GM18858 (cell line): ENCODE data around the gene UGGT2.
"Not testable (repeated sequence)": the region's sequence is repeated elsewhere in the genome, so short reads cannot be mapped to it uniquely, and the experiment has no call there.

Experiments
- ATAC-seq: cut with Tn5 transposase; IDR thresholded peaks from one replicate; pipeline ENCODE4 v1.9.1; 2021; ENCODE audit not compliant: unreplicated experiment

UGGT2 gene

DNA sequence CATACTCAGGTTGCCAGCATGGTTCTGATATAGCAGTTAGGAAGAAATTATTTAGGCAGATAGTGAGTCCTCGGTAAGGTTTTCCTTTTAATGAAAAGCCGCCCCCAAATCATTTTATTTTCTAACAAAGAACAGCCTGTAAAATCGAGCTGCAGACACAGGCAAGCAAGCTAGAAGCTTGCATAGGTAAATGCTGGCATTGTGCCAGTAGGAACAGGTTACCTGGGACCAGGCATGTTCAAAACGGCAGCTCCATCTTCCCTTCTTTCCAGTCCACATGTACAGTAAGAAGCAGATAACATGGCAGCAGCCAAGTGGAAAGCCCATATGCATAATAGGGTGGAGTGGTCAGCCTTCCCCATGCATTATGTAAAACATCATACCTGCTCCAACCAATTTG, 71.1 kb downstream of the UGGT2 start:
- no peak for ATAC-seq

DNA sequence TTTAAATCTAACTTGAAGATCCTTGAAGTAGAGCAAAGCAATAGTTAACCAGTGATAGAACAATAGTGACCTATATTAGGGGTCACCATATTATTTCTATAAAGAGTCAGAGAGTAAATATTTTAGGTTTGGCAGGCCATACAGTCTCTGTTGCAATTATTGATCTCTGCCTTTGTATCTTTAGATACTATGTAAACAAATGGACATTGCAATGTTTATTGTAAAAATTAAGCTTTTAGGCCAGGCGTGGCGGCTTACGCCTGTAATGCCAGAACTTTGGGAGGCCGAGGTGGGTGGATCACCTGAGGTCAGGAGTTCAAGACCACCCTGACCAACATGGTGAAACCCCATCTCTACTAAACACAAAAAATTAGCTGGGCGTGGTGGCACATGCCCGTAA, 80.5 kb downstream of the UGGT2 start:
- not testable (repeated sequence) for ATAC-seq

DNA sequence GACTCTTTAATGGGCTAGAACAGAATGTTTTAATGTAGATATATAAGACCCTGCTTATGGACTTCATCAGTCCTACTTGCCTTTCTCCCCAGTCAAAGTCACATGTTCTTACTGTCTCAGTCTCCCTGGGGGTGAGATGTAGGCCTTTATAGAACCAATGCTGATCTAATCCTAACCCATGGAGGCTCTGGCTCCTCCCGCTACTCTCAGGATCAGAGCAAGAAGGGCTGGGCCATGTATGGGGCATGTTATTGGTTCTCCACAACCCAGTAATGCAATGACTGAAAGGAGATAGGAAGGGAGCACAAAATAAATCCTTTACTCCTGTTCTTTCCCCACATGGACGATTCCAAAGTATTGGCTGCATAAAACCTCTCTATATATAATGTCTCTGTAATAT, 82.3 kb downstream of the UGGT2 start:
- no peak for ATAC-seq

- no peak for ATAC-seq
These were observed 84.3 kb downstream of the UGGT2 start for GRCh38 chr13:95968906-95969305.

GRCh38 chr13:95957331-95957730, 95.9 kb downstream of the UGGT2 start:
- no peak for ATAC-seq

GRCh38 chr13:95956589-95957148, 96.5 kb downstream of the UGGT2 start:
- ATAC-seq = no peak

- ATAC-seq = no peak
These were observed 97.5 kb downstream of the UGGT2 start for GRCh38 chr13:95955719-95956118.

DNA sequence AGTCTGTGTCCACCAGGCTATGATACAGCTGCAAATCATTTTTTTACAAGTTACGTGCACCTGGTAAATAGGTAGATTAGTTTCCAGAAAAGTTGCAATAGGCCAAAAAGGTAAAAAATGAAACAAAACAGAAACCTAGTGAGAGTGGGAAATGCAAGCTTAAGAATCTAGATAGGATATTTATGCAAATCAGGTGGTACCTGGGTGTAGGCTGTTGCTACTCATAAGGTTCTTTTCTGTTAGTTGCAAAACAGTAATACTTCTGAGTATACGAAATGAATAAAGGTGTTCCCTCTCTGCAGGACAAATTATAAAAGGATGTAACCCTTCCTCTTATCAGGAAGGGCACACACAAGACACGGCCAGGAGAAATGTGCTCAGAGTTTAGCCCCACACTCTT, 97.9 kb downstream of the UGGT2 start:
- peak; percentile 83 for ATAC-seq

DNA sequence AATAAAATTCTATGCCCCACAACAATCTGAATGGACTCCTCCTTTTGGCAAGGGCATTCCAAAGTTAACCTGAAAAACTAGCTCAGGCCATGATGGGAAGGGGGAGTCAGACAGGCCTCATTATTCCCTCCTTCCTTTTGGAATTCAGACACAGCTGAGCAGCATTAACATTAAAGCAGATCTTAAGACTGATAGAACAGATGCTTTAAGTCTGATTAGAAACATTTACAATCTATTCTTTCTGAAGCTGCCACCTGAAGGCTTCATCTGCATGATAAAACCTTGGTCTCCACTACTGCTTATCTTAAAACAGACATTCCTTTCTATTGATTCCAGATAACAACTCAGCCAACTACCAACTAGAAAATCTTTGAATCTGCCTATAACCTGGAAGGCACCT, 98.9 kb downstream of the UGGT2 start:
- no peak for ATAC-seq

GRCh38 chr13:95950103-95950502, 103.1 kb downstream of the UGGT2 start:
- ATAC-seq = no peak

DNA sequence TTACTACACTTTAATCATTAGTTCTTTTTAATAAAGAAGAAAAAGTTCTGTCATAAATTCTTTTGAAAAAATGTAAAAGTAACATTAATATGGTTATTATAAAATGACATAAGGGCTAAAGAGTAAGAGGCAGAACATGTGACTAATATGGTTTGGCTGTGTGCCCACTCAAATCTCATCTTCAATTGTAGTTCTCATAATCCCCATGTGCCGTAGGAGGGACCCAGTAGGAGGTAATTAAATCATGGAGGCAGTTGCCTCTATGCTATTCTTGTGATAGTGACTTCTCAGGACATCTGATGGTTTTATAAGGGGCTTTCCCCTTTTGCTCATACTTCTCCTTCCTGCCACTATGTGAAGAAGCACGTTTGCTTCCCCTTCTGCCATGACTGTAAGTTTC, 104.5 kb downstream of the UGGT2 start:
- no peak for ATAC-seq

GRCh38 chr13:95937714-95938320, 115.4 kb downstream of the UGGT2 start:
- no peak for ATAC-seq

GRCh38 chr13:95931300-95932025, 121.7 kb downstream of the UGGT2 start:
- no peak for ATAC-seq

DNA sequence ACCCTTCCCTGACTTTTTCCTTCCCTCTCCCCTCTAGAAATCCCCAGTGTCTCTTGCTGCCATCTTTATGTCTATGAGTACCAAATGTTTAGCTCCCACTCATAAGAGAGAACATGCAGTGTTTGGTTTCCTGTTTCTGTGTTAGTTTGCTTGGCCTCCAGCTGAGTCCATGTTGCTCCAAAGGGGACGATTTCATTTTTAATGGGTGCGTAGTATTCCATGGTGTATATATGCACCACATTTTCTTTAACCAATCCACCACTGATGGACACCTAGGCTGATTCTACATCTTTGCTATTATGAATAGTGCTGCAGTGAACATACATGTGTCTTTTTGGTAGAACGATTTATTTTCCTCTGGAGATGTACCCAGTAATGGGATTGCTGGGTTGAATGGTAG, 123.8 kb downstream of the UGGT2 start:
- ATAC-seq = no peak

- not testable (repeated sequence) for ATAC-seq
These were observed 124.8 kb downstream of the UGGT2 start for GRCh38 chr13:95928367-95928906.

DNA sequence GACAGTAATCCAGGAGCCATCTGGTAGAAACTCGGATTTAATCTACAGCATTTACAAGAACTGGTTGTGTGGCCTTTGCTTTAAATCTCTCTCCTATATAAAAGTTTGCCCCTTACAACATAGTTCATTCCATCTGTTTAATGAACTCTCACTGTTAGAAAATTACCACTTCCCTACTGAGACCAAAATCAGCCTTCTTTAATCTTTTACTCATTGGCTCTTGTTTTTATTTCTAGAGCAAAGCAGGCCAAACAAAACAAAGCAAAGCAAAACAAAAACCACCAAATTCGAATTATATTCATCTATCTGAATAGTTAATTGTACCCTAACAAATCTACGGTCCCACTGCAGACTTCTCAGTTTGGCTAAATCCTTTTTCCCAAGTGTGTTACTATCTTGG, 127.0 kb downstream of the UGGT2 start:
- ATAC-seq = no peak

GRCh38 chr13:95924389-95924994, 128.7 kb downstream of the UGGT2 start:
- ATAC-seq = no peak

- no peak for ATAC-seq
These were observed 131.7 kb downstream of the UGGT2 start for GRCh38 chr13:95921485-95921884.

DNA sequence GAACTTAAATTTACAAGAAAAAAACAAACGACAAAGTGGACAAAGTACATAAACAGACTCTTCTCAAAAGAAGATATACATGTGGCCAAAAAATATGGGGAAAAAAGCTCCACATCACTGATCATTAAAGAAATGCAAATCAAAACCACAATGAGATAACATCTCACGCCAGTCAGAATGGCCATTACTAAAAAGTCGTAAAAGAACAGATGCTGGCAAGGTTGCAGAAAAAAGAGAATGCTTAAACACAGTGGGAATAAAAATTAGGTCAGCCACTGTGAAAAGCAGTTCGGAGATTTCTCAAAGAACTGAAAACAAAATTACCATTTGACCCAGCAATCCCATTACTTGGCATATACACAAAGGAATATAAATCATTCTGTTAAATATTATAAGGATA, 132.7 kb downstream of the UGGT2 start:
- ATAC-seq = no peak

- no peak for ATAC-seq
These were observed 134.3 kb downstream of the UGGT2 start for GRCh38 chr13:95918860-95919259.

- ATAC-seq = no peak
These were observed 138.2 kb downstream of the UGGT2 start for GRCh38 chr13:95914991-95915501.

DNA sequence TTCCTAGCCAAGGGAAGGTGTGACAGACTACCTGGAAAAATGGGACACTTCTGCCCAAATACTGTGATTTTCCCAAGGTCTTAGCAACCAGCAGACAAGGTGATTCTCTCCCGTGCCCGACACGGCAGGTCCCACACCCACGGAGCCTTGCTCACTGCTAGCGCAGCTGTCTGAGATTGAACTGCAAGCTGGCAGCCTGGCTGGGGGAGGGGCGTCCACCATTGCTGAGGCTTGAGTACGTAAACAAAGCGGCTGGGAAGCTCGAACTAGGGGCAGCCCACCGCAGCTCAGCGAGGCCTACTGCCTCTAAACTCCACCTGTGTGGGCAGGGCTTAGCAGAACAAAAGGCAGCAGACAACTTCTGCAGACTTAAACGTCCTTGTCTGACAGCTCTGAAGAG, 146.2 kb downstream of the UGGT2 start:
- ATAC-seq = no peak
